HL-60 (cell line): Measurements from ENCODE around the gene PTPRU.

Source experiments
- DNase-seq, 2 experiments: peaks; one replicate each; pipeline ENCODE4 v3.0.0-alpha.2; 2010 to 2020; ENCODE audit warnings: low read depth in 1 of 2, low spot score in 1 of 2
- H3K27ac ChIP-seq: fragments of 250-450 bp; sonication (Bioruptor Pico); replicated peaks from 2 replicates; pipeline ENCODE4 v1.5.1; 2020; ENCODE audit warnings: mild to moderate bottlenecking, moderate library complexity
- H3K27me3 ChIP-seq: fragments of 250-450 bp; sonication (Bioruptor Pico); 2 replicates; pipeline ENCODE4 v1.5.1; 2021; ENCODE audit warnings: mild to moderate bottlenecking, moderate library complexity; ENCODE audit not compliant: insufficient read depth, poor library complexity, severe bottlenecking
- H3K4me3 ChIP-seq: replicated peaks from 2 replicates; pipeline ENCODE4 v1.5.1; 2011; ENCODE audit warnings: mild to moderate bottlenecking, control low read depth, low read length; ENCODE audit not compliant: insufficient read depth
- GABPA ChIP-seq: IDR thresholded peaks from 2 replicates; pipeline ENCODE4 v1.6.1; 2012; ENCODE audit warnings: low read depth
- POLR2AphosphoS5 ChIP-seq: IDR thresholded peaks from 2 replicates; pipeline ENCODE4 v1.6.1; 2012; ENCODE audit warnings: low read depth
- SPI1 ChIP-seq: IDR thresholded peaks from 2 replicates; pipeline ENCODE4 v1.6.1; 2012; ENCODE audit warnings: low read depth, mild to moderate bottlenecking, borderline replicate concordance
- TF ChIP-seq, protein P1 (sequence below): IDR thresholded peaks from 2 replicates; pipeline ENCODE4 v1.6.1; 2012; ENCODE audit warnings: low read depth; ENCODE audit not compliant: insufficient replicate concordance
- TF ChIP-seq, protein P2 (sequence below): IDR thresholded peaks from one replicate; pipeline ENCODE4 v1.5.1; 2011; ENCODE audit warnings: low read length, control low read depth, inconsistent platforms; ENCODE audit not compliant: insufficient read depth

PTPRU gene

DNA sequence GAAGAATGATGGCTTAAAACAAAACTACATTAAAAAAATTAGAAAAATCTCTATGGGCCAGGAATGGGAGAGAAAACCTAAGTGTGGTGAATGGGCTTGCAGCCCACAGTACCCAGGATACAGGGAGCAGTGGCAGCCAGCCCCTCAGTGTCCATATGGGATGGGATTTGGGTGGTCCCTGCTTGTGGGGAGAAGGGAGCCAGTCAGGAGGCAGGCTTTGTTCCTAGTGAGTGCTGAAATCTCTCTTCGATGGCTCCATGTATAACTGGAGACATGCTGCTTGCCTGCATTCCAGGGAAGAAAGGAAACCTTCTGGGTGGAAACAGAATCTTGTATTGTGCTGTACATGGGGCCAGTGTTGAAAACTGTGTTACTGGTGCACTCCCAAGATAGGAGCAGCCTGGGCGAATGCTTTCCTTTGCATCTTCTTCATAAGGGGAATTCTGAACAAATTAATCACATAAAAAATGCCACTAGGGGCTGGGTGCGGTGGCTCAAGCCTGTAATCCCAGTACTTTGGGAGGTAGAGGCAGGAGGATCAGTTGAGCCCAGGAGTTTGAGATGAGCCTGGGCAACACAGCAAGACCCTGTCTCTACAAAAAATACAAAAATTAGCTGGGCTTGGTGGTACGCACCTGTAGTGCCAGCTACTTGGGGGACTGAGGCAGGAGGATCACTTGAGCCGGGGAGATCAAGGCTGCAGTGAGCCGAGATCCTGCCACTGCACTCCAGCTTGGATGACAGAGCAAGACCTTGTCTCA, 36.0 kb downstream of the PTPRU start:
- Histone ChIP-seq H3K4me3 (no peak overlapping the region), H3K27ac (no peak overlapping the region), H3K27me3 (no peaks in the 10 kb centered on the region)
- DNase-seq = no peak
- TF ChIP-seq, protein P1, sequence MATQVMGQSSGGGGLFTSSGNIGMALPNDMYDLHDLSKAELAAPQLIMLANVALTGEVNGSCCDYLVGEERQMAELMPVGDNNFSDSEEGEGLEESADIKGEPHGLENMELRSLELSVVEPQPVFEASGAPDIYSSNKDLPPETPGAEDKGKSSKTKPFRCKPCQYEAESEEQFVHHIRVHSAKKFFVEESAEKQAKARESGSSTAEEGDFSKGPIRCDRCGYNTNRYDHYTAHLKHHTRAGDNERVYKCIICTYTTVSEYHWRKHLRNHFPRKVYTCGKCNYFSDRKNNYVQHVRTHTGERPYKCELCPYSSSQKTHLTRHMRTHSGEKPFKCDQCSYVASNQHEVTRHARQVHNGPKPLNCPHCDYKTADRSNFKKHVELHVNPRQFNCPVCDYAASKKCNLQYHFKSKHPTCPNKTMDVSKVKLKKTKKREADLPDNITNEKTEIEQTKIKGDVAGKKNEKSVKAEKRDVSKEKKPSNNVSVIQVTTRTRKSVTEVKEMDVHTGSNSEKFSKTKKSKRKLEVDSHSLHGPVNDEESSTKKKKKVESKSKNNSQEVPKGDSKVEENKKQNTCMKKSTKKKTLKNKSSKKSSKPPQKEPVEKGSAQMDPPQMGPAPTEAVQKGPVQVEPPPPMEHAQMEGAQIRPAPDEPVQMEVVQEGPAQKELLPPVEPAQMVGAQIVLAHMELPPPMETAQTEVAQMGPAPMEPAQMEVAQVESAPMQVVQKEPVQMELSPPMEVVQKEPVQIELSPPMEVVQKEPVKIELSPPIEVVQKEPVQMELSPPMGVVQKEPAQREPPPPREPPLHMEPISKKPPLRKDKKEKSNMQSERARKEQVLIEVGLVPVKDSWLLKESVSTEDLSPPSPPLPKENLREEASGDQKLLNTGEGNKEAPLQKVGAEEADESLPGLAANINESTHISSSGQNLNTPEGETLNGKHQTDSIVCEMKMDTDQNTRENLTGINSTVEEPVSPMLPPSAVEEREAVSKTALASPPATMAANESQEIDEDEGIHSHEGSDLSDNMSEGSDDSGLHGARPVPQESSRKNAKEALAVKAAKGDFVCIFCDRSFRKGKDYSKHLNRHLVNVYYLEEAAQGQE = no peak
- TF ChIP-seq GABPA = no peak

DNA sequence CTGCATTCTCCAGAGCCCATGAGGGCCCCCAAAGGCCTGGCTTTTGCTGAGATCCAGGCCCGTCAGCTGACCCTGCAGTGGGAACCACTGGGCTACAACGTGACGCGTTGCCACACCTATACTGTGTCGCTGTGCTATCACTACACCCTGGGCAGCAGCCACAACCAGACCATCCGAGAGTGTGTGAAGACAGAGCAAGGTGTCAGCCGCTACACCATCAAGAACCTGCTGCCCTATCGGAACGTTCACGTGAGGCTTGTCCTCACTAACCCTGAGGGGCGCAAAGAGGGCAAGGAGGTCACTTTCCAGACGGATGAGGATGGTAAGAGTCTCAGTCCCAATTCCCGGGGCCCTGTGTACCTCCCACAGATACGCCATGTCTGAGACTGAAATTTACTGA, 39.1 kb downstream of the PTPRU start:
- Histone ChIP-seq H3K27me3 (no peaks in the 10 kb centered on the region), H3K27ac (no peak overlapping the region), H3K4me3 (no peak overlapping the region)
- DNase-seq = no peak
- TF ChIP-seq SPI1 (no peak), GABPA (no peak), POLR2AphosphoS5 (no peak)
- TF ChIP-seq, protein P1 = no peak
- TF ChIP-seq, protein P2, sequence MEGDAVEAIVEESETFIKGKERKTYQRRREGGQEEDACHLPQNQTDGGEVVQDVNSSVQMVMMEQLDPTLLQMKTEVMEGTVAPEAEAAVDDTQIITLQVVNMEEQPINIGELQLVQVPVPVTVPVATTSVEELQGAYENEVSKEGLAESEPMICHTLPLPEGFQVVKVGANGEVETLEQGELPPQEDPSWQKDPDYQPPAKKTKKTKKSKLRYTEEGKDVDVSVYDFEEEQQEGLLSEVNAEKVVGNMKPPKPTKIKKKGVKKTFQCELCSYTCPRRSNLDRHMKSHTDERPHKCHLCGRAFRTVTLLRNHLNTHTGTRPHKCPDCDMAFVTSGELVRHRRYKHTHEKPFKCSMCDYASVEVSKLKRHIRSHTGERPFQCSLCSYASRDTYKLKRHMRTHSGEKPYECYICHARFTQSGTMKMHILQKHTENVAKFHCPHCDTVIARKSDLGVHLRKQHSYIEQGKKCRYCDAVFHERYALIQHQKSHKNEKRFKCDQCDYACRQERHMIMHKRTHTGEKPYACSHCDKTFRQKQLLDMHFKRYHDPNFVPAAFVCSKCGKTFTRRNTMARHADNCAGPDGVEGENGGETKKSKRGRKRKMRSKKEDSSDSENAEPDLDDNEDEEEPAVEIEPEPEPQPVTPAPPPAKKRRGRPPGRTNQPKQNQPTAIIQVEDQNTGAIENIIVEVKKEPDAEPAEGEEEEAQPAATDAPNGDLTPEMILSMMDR = no peak

DNA sequence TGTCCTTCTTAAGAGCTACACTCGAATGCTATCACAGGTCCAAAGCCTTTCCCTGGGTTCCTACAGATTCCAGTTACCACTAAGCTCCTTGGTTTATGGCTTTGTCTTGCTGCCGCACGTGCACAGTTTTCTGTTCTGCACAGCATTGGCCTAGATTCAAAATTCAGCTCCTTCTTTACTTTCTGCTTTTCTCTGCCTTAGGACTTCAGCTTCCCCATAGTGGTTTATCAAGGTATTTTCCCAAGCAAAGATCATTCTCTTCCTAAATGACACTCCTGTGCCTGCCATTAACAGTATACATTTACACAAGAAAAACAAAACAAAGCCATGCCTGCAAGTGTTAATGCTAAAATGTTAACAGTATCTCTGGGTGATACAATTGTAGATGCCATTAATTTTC, 41.8 kb downstream of the PTPRU start:
- H3K27ac ChIP-seq = no peak overlapping the region
- H3K4me3 ChIP-seq = no peak overlapping the region
- H3K27me3 ChIP-seq = no peaks in the 10 kb centered on the region
- TF ChIP-seq GABPA = no peak
- no peak for TF ChIP-seq SPI1
- TF ChIP-seq, protein P2 = no peak
- TF ChIP-seq, protein P1 = no peak
- TF ChIP-seq POLR2AphosphoS5 = no peak
- DNase-seq = no peak
